A549 (cell line): ENCODE results near the gene PLD3. TPM values are rescaled to one million over a fixed set of nuclear protein-coding genes. Genes with fewer than 3 reads are reported as not detected.

ENCODE experiments used
- ATAC-seq, 2 experiments: fragments of 200-7000 bp in 1 of 2; fragments of >200 bp in 1 of 2; cut with Nextera tagmentation in 1 of 2; cut with Tn5 transposase in 1 of 2; 3 replicates each; pipeline versions ENCODE4 v1.8.0 to v1.9.1; 2018 to 2020; ENCODE audit warnings: mild to moderate bottlenecking in 1 of 2, moderate library complexity in 1 of 2
- CTCF ChIA-PET: fragments of 300-600 bp; sonication (Branson Sonifier 250); formaldehyde crosslinking; extraction: SDS; loops from one replicate; lab custom pipeline; 2021; ENCODE audit warnings: antibody characterized with exemption, inconsistent platforms; lab: Yijun Ruan, JAX
- POLR2A ChIA-PET: fragments of 350-600 bp; formaldehyde crosslinking; extraction: SDS; loops from one replicate; lab custom pipeline; 2021; ENCODE audit warnings: antibody characterized with exemption, inconsistent platforms; lab: Yijun Ruan, JAX
- DNase-seq, 2 experiments: peaks; one replicate each; pipeline versions ENCODE4 v3.0.0 to v3.0.0-alpha.2; 2011 to 2016; ENCODE audit warnings: low read depth in 1 of 2, low spot score in 1 of 2
- FAIRE-seq: peaks from 2 replicates; lab custom pipeline; 2011; peaks lifted over from hg19 to GRCh38; lab: Jason Lieb, UNC
- H3K27ac ChIP-seq, 2 experiments: fragments of >200 bp; sonication (Bioruptor Twin); formaldehyde crosslinking; 3 replicates each; pipeline ENCODE4 v1.5.1; 2016 to 2017
- H3K4me1 ChIP-seq: fragments of >200 bp; sonication (Bioruptor Twin); formaldehyde crosslinking; 3 replicates; pipeline ENCODE4 v1.6.1; 2016
- H3K4me2 ChIP-seq: fragments of >200 bp; sonication (Bioruptor Twin); formaldehyde crosslinking; 3 replicates; pipeline ENCODE4 v1.6.1; 2016
- H3K4me3 ChIP-seq: fragments of >200 bp; sonication (Bioruptor Twin); formaldehyde crosslinking; 3 replicates; pipeline ENCODE4 v1.5.1; 2016
- H3K9me3 ChIP-seq: fragments of >200 bp; sonication (Bioruptor Twin); formaldehyde crosslinking; 3 replicates; pipeline ENCODE4 v1.6.1; 2016
- CBX2 ChIP-seq: fragments of 200-600 bp; sonication (generic); IDR thresholded peaks from 2 replicates; pipeline ENCODE4 v1.6.1; 2016; ENCODE audit warnings: low read depth, mild to moderate bottlenecking, borderline replicate concordance
- CBX8 ChIP-seq: fragments of 200-600 bp; sonication (generic); IDR thresholded peaks from 2 replicates; pipeline ENCODE4 v1.6.1; 2016
- EHMT2 ChIP-seq: fragments of 200-600 bp; sonication (generic); IDR thresholded peaks from 2 replicates; pipeline ENCODE4 v1.6.1; 2016; ENCODE audit warnings: antibody characterized with exemption, low read depth, mild to moderate bottlenecking, moderate library complexity
- EP300 ChIP-seq, 2 experiments: fragments of >200 bp; sonication (Bioruptor Twin); formaldehyde crosslinking; IDR thresholded peaks; 2 replicates in 1 of 2; 3 replicates in 1 of 2; pipeline ENCODE4 v1.6.1; 2016 to 2017
- ESRRA ChIP-seq: fragments of 150-350 bp; IDR thresholded peaks from 2 replicates; pipeline ENCODE4 v1.6.1; 2014; ENCODE audit warnings: mild to moderate bottlenecking, low read length, borderline replicate concordance
- FOSL2 ChIP-seq, 2 experiments: fragments of 450-650 bp in 1 of 2; fragments of >200 bp in 1 of 2; sonication (Bioruptor Twin) in 1 of 2; formaldehyde crosslinking; IDR thresholded peaks; 2 replicates each; pipeline versions ENCODE4 v1.5.0 to v1.6.1; 2016 to 2020; ENCODE audit warnings: mild to moderate bottlenecking in 1 of 2, moderate library complexity in 1 of 2
- HEYL ChIP-seq: fragments of 250-450 bp; sonication (Bioruptor Pico); IDR thresholded peaks from 2 replicates; pipeline ENCODE4 v1.8.0; 2021; ENCODE audit warnings: mild to moderate bottlenecking, moderate library complexity
- HOXB5 ChIP-seq: fragments of 250-450 bp; sonication (Bioruptor Pico); IDR thresholded peaks from 2 replicates; pipeline ENCODE4 v1.5.0; 2020; ENCODE audit warnings: mild to moderate bottlenecking, moderate library complexity
- KDM1A ChIP-seq: fragments of 200-600 bp; sonication (generic); IDR thresholded peaks from 2 replicates; pipeline ENCODE4 v1.6.1; 2016; ENCODE audit warnings: low read depth, mild to moderate bottlenecking
- KDM5A ChIP-seq: fragments of 200-600 bp; sonication (generic); IDR thresholded peaks from 2 replicates; pipeline ENCODE4 v1.6.1; 2016; ENCODE audit warnings: antibody characterized with exemption, mild to moderate bottlenecking
- MAX ChIP-seq: IDR thresholded peaks from 2 replicates; pipeline ENCODE4 v1.6.1; 2012
- MAZ ChIP-seq: fragments of 150-350 bp; IDR thresholded peaks from 2 replicates; pipeline ENCODE4 v1.6.1; 2014; ENCODE audit warnings: antibody characterized with exemption, low read depth, low read length, borderline replicate concordance
- NPAS2 ChIP-seq: fragments of 250-450 bp; sonication (Bioruptor Pico); IDR thresholded peaks from 2 replicates; pipeline ENCODE4 v1.8.0; 2022; ENCODE audit warnings: mild to moderate bottlenecking, moderate library complexity, borderline replicate concordance
- PHF8 ChIP-seq: fragments of 200-600 bp; sonication (generic); IDR thresholded peaks from 2 replicates; pipeline ENCODE4 v1.6.1; 2016; ENCODE audit warnings: low read depth, mild to moderate bottlenecking, antibody characterized with exemption, moderate library complexity, borderline replicate concordance
- RFX5 ChIP-seq: fragments of 450-650 bp; IDR thresholded peaks from 2 replicates; pipeline ENCODE4 v1.7.1; 2014; ENCODE audit warnings: antibody characterized with exemption, mild to moderate bottlenecking, moderate library complexity
- RNF2 ChIP-seq: fragments of 200-600 bp; sonication (generic); IDR thresholded peaks from 2 replicates; pipeline ENCODE4 v1.6.1; 2016; ENCODE audit warnings: low read depth, mild to moderate bottlenecking, antibody characterized with exemption, moderate library complexity, borderline replicate concordance
- TFCP2L1 ChIP-seq: fragments of 250-450 bp; sonication (Bioruptor Pico); IDR thresholded peaks from 2 replicates; pipeline ENCODE4 v1.5.0; 2021; ENCODE audit warnings: mild to moderate bottlenecking
- ZFP36 ChIP-seq: fragments of 450-650 bp; IDR thresholded peaks from 2 replicates; pipeline ENCODE4 v1.6.1; 2014; ENCODE audit warnings: borderline replicate concordance; ENCODE audit not compliant: partially characterized antibody
- ZSCAN20 ChIP-seq: fragments of 250-450 bp; sonication (Bioruptor Pico); IDR thresholded peaks from 2 replicates; pipeline ENCODE4 v1.8.0; 2022; ENCODE audit warnings: mild to moderate bottlenecking, moderate library complexity
- WGBS: methylation state at CpG from one replicate; pipeline ENCODE4 v1.1.6; 2017; ENCODE audit errors: missing lambda C conversion rate; 5-methylcytosine and 5-hydroxymethylcytosine counted together
- polyA plus RNA-seq, 4 experiments: library from polyadenylated mRNA; depleted of rRNA in 3 of 4; stranded (reverse); fragments of >200 nt; fragmentation: RNase III in 1 of 4; extraction: RNeasy Plus Mini Kit Qiagen cat#74134 plus additional on column Dnase treatment in 1 of 4; gene quantifications; 2 replicates in 3 of 4; 3 replicates in 1 of 4; pipeline ENCODE4 v1.2.3, GENCODE V29; 2011 to 2017

PLD3 gene
- polyA plus RNA-seq, 2 of the 4 experiments (the other 2 are of a cell fraction): 265 to 290 TPM

GRCh38 chr19:40356681-40357595 is 8.4 kb downstream of the PLD3 start:
- WGBS: 83% methylated on average over 6 of the region's 6 CpGs
- Histone ChIP-seq H3K9me3 (no peaks in the 10 kb centered on the region), H3K27ac (no peak overlapping the region), H3K4me2 (no peak overlapping the region), H3K4me1 (no peaks in the 10 kb centered on the region), H3K4me3 (no peak overlapping the region)
- no peak for TF ChIP-seq ZSCAN20
- POLR2A ChIA-PET: no interaction called here
- no peak for FAIRE-seq
- ATAC-seq: no peak
- DNase-seq: no peak
- CTCF ChIA-PET: interaction anchor here (0.5 to 2.5 kb wide), 13 partner anchors 9 to 277 kb away, joined by 3 to 11 read pairs (median 4); partner anchors contain the start of gene SERTAD1

GRCh38 chr19:40357640-40358039 is 9.1 kb downstream of the PLD3 start:
- no peak overlapping the region for H3K4me2 ChIP-seq
- CTCF ChIA-PET: interaction anchor here (1.5 to 2.5 kb wide), 4 partner anchors 8 to 99 kb away, joined by 4 to 11 read pairs (median 9); no protein-coding TSS in a partner anchor

GRCh38 chr19:40358773-40359172 is 10.3 kb downstream of the PLD3 start:
- TF ChIP-seq MAZ: no peak
- no peak for TF ChIP-seq TFCP2L1 (CRISPR knock-in tag)
- no peak for TF ChIP-seq CBX8
- TF ChIP-seq ESRRA: no peak
- no peak for TF ChIP-seq MAX
- no peak for TF ChIP-seq RFX5
- no peak for TF ChIP-seq ZFP36
- TF ChIP-seq KDM1A: no peak
- TF ChIP-seq EP300 (IDR thresholded peaks at IDR 0.05): no peak
- no peak for TF ChIP-seq CBX2
- no peak for TF ChIP-seq EHMT2
- TF ChIP-seq RNF2: no peak
- TF ChIP-seq FOSL2 (IDR thresholded peaks at IDR 0.05): no peak
- TF ChIP-seq FOSL2 (CRISPR knock-in tag; IDR thresholded peaks at IDR 0.05): no peak
- no peak for TF ChIP-seq NPAS2 (CRISPR knock-in tag)
- no peak for TF ChIP-seq HOXB5 (CRISPR knock-in tag)
- Histone ChIP-seq H3K4me3 (no peak overlapping the region), H3K9me3 (no peaks in the 10 kb centered on the region), H3K4me2 (no peak overlapping the region), H3K4me1 (no peaks in the 10 kb centered on the region), H3K27ac (no peak overlapping the region)
- DNase-seq (no peak), FAIRE-seq (no peak), ATAC-seq (no peak)
- POLR2A ChIA-PET: interaction anchor here (1.0 kb wide), 1 partner anchor 11 kb away, joined by 9 read pairs; the partner anchor contains the start of genes C19orf47 and PLD3
- 92% methylated on average over 5 of the region's 5 CpGs for whole genome bisulfite sequencing
- CTCF ChIA-PET: interaction anchor here (2.1 kb wide), 1 partner anchor 53 kb away, joined by 11 read pairs; no protein-coding TSS in a partner anchor

More at GRCh38 chr19:40357640-40358039, 9.1 kb downstream of the PLD3 start:
- H3K9me3 ChIP-seq: no peaks in the 10 kb centered on the region
- no peak overlapping the region for H3K27ac ChIP-seq
- H3K4me1 ChIP-seq: no peaks in the 10 kb centered on the region
- H3K4me3 ChIP-seq: no peak overlapping the region
- TF ChIP-seq EP300 (IDR thresholded peaks at IDR 0.05): no peak
- no peak for TF ChIP-seq KDM5A
- TF ChIP-seq PHF8: no peak
- TF ChIP-seq TFCP2L1 (CRISPR knock-in tag): no peak
- TF ChIP-seq HEYL (CRISPR knock-in tag): no peak
- POLR2A ChIA-PET: no interaction called here
- FAIRE-seq (peak; percentile 77), DNase-seq (no peak), ATAC-seq (no peak)
- WGBS: 79% methylated on average over 3 of the region's 3 CpGs
